Sciatic nerve (tissue), 2 donors: ENCODE measurements around the gene ATP6V1D. TPM values are rescaled to one million over a fixed set of nuclear protein-coding genes. Genes with fewer than 3 reads are reported as not detected.

Source experiments
- ATAC-seq: fragments of 200-7000 bp; cut with Tn5 transposase; one replicate; pipeline ENCODE4 v1.9.1; 2020; ENCODE audit warnings: mild to moderate bottlenecking, moderate library complexity
- DNase-seq: peaks from one replicate; pipeline ENCODE4 v3.0.0-alpha.2; 2020; ENCODE audit warnings: low spot score
- intact Hi-C: fragments of 100-400 bp; cut with DNase I; formaldehyde crosslinking; loops from one replicate; pipeline ENCODE4 v1.14.2; 2022
- total RNA-seq: library from RNA; stranded (reverse); fragmentation: NEBNext Ultra II Directional; extraction: Animal tissue kit (Norgen Biotek cat#: 25700); gene quantifications from one replicate; pipeline ENCODE4 v1.2.1, GENCODE V29; 2021
- donor health status: DM: no; HTN: no; CAD: no.
- donor health status: DM: no; HTN: no; CAD: no.

Gene ATP6V1D
- total RNA-seq, 1 donor from 2014 or later: 46.0 TPM

DNA sequence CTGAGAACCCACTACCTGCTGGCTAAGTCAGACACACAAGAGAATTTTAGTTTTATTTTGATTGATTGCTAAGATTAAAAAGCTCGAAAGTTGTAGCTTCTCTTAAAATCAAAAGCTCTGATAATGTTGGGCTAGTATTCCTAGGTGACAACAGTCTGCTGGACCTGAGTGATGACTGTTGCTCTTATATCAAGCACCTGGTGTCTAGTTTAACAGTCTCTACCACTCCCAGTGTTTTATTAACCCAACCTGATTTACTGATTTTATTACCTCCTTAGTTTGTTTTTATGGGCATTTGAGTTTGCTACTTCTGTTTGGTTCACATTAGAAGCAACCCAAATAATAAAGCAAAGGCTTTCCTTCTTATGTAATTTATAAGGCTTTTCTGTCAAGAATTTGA lies 41.8 kb downstream of the ATP6V1D start:
- no peak for ATAC-seq
- intact Hi-C loops: no loop called here
- no peak for DNase-seq

- ATAC-seq: no peak
- DNase-seq: no peak
- intact Hi-C loops: no loop called here
Measured at GRCh38 chr14:67313153-67313552, 46.5 kb downstream of the ATP6V1D start.

DNA sequence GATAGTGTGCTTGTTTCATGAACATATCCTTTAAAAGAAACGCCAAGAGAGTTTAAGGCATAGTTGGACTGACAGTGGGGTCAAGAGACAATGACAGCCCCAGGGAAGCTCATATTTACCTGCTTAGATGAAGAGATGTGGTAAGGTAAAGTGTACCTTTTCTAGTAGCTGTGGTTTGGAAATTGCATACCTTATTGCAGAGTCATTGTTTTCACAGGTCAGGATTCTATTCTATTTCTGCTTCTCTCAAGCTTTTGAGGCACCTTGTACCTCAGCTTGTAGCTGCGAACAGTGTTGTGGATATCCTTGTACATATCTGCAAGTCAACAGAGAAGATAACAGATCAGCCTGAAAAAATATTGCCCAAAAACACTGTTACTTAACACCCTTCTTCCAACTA lies 47.7 kb downstream of the ATP6V1D start:
- ATAC-seq (no peak), DNase-seq (no peak)
- intact Hi-C loops: no loop called here

Other genes with a start within 250 kb of the ATP6V1D start
- gene GARIN2, start 170.4 kb downstream of the ATP6V1D start, total RNA-seq: not detected
- 31.8 TPM for gene PALS1, start 118.4 kb downstream of the ATP6V1D start, total RNA-seq
- 59.0 TPM for gene EIF2S1, start 524 bp upstream of the ATP6V1D start, total RNA-seq
- 0.62 TPM for gene PLEK2, start 52.4 kb upstream of the ATP6V1D start, total RNA-seq
- 2.9 TPM for gene TMEM229B, start 128.9 kb upstream of the ATP6V1D start, total RNA-seq
- 6.1 TPM for gene PLEKHH1, start 173.5 kb upstream of the ATP6V1D start, total RNA-seq
- gene PIGH, start 240.5 kb upstream of the ATP6V1D start, total RNA-seq: 21.6 TPM